HL-60 (cell line): ENCODE data around the gene STN1.

Experiments
- GABPA ChIP-seq: IDR thresholded peaks from 2 replicates; pipeline ENCODE4 v1.6.1; 2012; ENCODE audit warnings: low read depth
- POLR2AphosphoS5 ChIP-seq: IDR thresholded peaks from 2 replicates; pipeline ENCODE4 v1.6.1; 2012; ENCODE audit warnings: low read depth
- SPI1 ChIP-seq: IDR thresholded peaks from 2 replicates; pipeline ENCODE4 v1.6.1; 2012; ENCODE audit warnings: low read depth, mild to moderate bottlenecking, borderline replicate concordance
- TF ChIP-seq, protein P1 (sequence below): IDR thresholded peaks from one replicate; pipeline ENCODE4 v1.5.1; 2011; ENCODE audit warnings: low read length, control low read depth, inconsistent platforms; ENCODE audit not compliant: insufficient read depth

DNA sequence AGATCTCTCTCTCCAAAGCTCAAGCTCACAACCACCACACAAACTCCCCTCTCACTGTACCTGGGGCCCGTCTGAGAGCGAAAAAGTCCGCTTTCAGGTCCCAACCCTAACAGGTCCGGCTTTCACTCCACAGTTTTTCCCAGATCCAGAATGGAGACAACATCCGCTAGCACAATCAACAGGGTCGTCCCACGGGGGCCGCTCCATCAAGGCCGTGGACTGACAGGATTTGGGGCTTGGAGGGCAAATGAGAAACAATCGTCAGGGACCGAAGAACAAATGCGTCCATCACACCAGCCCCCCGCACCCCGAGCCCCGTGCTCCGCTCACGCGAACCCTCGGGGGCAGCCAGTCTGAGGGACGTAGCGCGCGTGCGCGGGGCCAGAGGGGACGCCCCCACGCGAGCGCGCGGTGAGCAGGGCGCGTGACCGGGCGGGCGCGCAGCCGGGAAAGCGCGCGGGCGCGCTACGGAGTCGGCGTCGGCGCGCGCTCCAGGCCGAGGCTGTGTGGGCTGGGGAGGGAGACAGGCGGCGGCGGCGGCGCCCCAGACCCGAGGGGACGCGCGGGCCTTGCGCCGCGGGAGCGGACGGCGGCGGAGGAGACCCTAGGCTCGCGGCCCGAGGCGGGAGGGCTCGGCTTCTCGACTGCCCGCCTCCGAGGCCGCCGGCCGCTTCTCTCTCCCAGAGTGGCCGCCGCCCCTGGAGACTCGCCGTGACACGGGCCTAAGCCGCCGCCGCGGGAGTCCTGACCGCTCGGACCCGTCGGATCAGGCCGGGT lies 48.9 kb upstream of the STN1 start, which contains the start of gene SLK:
- TF ChIP-seq, protein P1, sequence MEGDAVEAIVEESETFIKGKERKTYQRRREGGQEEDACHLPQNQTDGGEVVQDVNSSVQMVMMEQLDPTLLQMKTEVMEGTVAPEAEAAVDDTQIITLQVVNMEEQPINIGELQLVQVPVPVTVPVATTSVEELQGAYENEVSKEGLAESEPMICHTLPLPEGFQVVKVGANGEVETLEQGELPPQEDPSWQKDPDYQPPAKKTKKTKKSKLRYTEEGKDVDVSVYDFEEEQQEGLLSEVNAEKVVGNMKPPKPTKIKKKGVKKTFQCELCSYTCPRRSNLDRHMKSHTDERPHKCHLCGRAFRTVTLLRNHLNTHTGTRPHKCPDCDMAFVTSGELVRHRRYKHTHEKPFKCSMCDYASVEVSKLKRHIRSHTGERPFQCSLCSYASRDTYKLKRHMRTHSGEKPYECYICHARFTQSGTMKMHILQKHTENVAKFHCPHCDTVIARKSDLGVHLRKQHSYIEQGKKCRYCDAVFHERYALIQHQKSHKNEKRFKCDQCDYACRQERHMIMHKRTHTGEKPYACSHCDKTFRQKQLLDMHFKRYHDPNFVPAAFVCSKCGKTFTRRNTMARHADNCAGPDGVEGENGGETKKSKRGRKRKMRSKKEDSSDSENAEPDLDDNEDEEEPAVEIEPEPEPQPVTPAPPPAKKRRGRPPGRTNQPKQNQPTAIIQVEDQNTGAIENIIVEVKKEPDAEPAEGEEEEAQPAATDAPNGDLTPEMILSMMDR: no peak
- TF ChIP-seq SPI1 (no peak), POLR2AphosphoS5 (peak; percentile 65; the same call in 1 of the 2 replicates), GABPA (no peak)
